Activated CD4-positive, alpha-beta T cell treated with anti-CD3 and anti-CD28 coated beads, Interleukin-2, amount 50 U/mL, for 4 hours (primary cell): ENCODE measurements around the gene TMSB10.
"Not testable (repeated sequence)": the region's sequence is repeated elsewhere in the genome, so short reads cannot be mapped to it uniquely, and the experiment has no call there.

Experiments used
- DNase-seq, 2 experiments: peaks; one replicate each; pipeline ENCODE4 v3.0.0-alpha.2; 2020

TMSB10 gene

GRCh38 chr2:84905181-84906107 lies at the start of gene TMSB10:
Gene TMSB10, plus strand, starts transcription at chr2:84905656.
- DNase-seq: peak; percentile 86 to 88

- no peak for DNase-seq
Measured at GRCh38 chr2:84855731-84856130, 49.7 kb upstream of the TMSB10 start.

GRCh38 chr2:84856787-84857186 lies 48.7 kb upstream of the TMSB10 start:
- no peak for DNase-seq

- no peak for DNase-seq
Measured at GRCh38 chr2:84857566-84857965, 47.9 kb upstream of the TMSB10 start.

DNA sequence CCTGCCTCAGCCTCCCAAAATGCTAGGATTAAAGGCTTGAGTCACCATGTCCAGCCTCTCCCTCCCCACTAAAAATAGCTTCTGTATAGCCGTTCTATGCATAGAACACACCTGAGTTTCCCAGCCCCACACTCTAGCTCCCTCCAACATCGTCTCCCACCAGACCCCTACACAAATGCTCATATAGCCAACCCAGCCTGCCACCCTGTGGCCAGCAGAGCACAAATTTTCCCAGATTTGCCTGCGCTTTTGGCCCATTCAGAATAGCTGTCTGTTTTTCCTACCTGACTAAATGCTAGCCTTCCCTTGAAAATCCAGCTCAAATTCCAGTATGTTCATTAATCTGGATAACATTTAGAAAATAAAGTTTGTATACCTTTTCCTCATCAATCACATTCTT lies 47.3 kb upstream of the TMSB10 start:
- no peak for DNase-seq

- DNase-seq: no peak
Measured at GRCh38 chr2:84858937-84859336, 46.5 kb upstream of the TMSB10 start.

- DNase-seq: no peak
Measured at GRCh38 chr2:84861539-84861938, 43.9 kb upstream of the TMSB10 start.

DNA sequence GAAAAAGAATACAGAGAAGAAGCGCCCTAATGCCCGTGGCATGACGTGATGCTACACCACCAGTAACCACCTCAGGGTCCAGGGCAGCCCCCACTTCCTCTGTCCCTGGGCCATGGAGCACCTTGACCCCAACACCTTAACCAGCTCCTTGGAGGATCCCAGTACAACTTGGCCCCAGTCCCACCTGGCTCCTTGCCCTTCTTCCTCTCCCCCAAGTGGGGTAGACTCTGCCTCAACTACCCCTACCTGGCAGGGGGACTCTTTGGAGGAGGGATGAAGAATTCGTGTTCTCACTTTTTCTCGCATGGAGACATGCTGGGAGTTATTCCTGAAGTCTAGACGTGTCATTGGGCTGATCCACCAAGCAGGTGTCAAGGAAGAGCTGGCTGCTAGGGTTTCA lies 43.5 kb upstream of the TMSB10 start:
- no peak for DNase-seq

DNA sequence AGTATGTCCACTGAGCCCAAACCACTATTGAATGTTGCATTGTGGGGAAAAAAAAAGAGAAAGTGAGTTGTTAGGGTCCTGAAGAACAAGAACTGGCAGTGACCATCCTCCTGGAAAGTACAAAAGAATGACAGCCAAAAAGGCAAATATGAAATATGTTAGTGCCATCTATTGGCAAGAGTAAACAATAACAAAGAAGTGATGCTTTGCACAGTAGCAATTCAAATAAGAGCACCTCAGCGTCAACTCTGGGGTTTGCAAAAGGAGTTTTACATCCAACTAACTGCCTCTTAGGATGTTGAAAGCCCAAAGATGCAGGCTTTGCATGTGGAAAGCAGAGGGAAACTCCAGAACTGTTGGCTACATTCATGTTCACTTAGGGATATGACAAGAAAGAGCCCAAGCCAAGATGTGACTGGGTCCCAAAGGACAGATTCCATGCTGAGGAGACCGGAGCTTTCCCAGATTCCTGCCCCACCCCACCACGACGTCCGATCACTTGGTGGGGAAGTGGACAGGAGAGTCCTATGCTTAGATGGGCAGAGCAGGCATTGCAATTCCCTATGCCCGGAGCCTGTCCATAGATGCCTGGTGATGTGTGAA lies 40.2 kb upstream of the TMSB10 start:
- no peak for DNase-seq

DNA sequence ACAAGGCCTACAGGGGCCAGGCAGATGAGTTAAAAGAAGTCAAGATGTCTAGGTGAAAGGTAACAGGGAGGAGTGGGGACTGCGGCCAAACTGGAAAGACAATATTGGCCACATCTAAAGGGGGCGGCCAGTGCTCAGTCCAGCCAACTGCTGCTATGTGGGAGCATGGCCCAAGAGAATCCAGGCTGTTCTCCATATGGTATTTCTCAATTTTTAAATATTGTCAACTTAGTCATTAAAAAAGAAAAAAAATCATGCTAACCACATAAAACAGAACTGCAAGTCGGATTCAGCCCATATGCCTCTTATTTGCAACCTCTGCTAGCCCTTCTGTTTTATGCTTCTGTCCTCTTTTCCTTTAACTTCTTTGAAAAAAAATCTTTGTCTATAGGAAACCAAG lies 39.3 kb upstream of the TMSB10 start:
- no peak for DNase-seq

DNA sequence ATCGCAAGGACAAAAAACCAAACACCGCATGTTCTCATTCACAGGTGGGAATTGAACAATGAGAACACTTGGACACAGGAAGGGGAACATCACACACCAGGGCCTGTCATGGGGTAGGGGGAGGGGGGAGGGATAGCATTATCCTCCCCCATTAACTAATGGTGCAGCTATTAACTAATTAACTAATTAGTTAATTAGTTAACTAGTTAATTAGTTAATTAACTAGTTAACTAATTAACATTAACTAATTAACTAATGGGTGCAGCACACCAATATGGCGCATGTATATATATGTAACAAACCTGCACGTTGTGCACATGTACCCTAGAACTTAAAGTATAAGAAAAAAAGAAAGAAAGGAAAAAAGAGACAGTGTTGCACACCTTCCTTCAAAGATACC lies 37.1 kb upstream of the TMSB10 start:
- DNase-seq: not testable (repeated sequence)

GRCh38 chr2:84870306-84870705 lies 35.1 kb upstream of the TMSB10 start:
- DNase-seq: no peak

GRCh38 chr2:84872691-84873090 lies 32.8 kb upstream of the TMSB10 start:
- DNase-seq: not testable (repeated sequence)

DNA sequence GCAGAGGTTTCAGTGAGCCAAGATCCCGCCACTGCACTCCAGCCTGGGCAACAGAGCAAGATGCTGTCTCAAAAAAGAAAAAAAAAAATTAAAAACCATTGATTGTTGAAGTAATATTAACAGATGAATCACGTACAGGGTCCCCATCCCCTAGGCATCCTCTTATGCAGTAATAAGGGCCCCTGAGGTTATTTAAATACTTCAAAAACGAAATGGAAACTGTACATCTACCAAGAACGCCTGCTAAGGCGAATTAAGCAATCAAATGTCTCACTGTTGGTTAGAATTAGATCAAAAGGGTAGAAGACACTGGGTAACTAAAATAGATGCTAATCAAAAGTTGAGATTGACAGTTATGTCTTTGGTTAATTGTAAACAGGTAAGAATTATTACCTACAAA lies 32.1 kb upstream of the TMSB10 start:
- DNase-seq: no peak

- peak in 1 of 2 experiments; percentile 33 for DNase-seq
Measured at GRCh38 chr2:84874381-84875212, 30.9 kb upstream of the TMSB10 start.

GRCh38 chr2:84875213-84875560 lies 30.3 kb upstream of the TMSB10 start:
- DNase-seq: no peak

DNA sequence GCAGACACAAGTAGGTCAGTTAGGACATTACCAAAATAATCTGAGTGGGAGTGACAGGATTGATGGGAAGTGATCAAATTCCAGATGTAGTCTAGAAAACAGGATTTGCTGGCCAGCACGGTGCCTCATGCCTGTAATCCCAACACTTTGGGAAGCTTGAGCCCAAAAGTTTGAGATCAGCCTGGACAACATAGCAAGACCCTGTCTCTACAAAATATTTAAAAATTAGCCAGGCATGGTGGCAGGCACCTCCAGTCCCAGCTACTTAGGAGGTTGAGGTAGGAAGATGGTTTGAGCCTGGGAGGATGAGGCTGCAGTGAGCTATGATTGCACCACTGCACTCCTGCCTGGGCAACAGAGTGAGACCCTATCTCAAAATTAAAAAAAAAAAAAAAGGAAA lies 29.8 kb upstream of the TMSB10 start:
- DNase-seq: not testable (repeated sequence)

- DNase-seq: no peak
Measured at GRCh38 chr2:84876369-84876768, 29.1 kb upstream of the TMSB10 start.

DNA sequence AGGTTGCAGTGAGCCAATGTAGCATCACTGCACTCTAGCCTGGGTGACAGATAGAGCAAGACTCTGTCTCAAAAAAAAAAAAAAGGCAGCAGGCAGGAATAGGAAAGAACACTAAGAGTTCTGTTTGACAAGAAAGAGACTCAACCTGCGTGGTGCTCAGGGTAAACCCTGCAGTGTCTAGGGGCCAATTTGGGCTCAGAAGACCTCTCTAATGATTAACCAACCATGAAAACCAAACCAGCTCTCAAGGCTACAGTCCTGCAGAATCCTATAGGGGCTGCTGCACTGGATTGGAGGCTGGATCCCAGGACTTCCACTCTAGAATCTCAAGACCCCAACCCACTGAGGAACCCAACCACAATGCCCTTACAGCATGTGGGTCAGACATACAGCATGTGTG lies 27.0 kb upstream of the TMSB10 start:
- DNase-seq: no peak

DNA sequence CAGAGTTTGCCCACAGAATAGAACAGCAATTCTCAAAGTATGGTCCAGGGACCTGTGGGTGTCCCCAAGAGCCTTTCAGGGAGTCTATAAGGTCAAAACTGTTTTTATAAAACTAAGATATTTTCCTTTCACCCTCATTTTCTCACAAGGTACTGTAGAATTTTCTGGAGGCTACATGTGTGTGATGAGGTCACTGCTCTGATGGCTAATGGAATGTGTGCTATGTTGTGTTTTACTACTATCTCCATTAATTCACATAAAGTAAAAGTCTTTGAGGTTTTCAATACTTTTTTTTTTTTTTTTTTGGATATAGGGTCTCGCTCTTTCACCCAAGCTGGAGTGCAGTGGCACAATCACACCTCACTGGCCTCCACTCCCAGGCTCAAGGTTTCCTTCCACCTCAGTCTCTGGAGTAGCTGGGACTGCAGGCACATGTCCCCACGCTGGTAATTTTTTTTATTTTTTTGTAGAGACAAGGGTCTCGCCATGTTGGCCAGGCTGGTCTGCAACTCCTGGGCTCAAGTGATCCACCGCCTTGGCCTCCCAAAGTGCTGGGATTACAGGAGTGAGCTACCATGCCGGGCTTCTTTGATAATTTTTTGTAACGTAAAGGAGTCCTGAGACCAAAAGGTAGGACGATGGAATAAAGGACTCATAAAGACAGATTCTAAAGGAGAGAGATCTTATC lies 26.4 kb upstream of the TMSB10 start:
- DNase-seq: no peak

- DNase-seq: peak in 1 of 2 experiments; percentile 30
Measured at GRCh38 chr2:84879584-84880394, 25.7 kb upstream of the TMSB10 start.

GRCh38 chr2:84880395-84880644 lies 25.1 kb upstream of the TMSB10 start:
- no peak for DNase-seq
